Mononuclear cell (primary cell): ENCODE data around the gene LARGE2. TPM values are rescaled to one million over a fixed set of nuclear protein-coding genes. Genes with fewer than 3 reads are reported as not detected.

Experiments used
- H3K27me3 ChIP-seq: 2 replicates; pipeline ENCODE4 v1.6.0; 2011; ENCODE audit warnings: low read length, control low read depth; ENCODE audit not compliant: insufficient read depth
- H3K4me1 ChIP-seq: 2 replicates; pipeline ENCODE4 v1.5.1; 2011; ENCODE audit warnings: mild to moderate bottlenecking, low read length, control low read depth; ENCODE audit not compliant: insufficient read depth
- H3K4me3 ChIP-seq: 2 replicates; pipeline ENCODE4 v1.5.1; 2011; ENCODE audit warnings: mild to moderate bottlenecking, low read length, moderate library complexity
- H3K9me3 ChIP-seq: 2 replicates; pipeline ENCODE4 v1.5.1; 2011; ENCODE audit warnings: low read depth, mild to moderate bottlenecking, control low read depth, low read length
- total RNA-seq: library from RNA; depleted of rRNA; stranded (reverse); fragments of >200 nt; gene quantifications from one replicate; pipeline ENCODE4 v1.2.3, GENCODE V29; 2012

LARGE2 gene
- total RNA-seq: 0.94 TPM

- H3K9me3 ChIP-seq: no peaks in the 10 kb centered on the region
- H3K4me1 ChIP-seq: peaks cover 37% of the 10 kb centered on the region
- peaks cover 13% of the 10 kb centered on the region for H3K27me3 ChIP-seq
- peak within 1 kb of the TSS; percentile 39 for H3K4me3 ChIP-seq
Observed at GRCh38 chr11:45922425-45923082, at the start of gene LARGE2. TSS of gene LARGE2 (plus strand) at chr11:45922656. CDS start at chr11:45922883, 227 bp downstream.

- H3K9me3 ChIP-seq: no peaks in the 10 kb centered on the region
- H3K4me1 ChIP-seq: no peaks in the 10 kb centered on the region
- H3K27me3 ChIP-seq: no peaks in the 10 kb centered on the region
- H3K4me3 ChIP-seq: no peak overlapping the region
Observed at GRCh38 chr11:45876401-45876800, 46.1 kb upstream of the LARGE2 start.

- no peaks in the 10 kb centered on the region for H3K9me3 ChIP-seq
- no peaks in the 10 kb centered on the region for H3K27me3 ChIP-seq
- H3K4me1 ChIP-seq: no peaks in the 10 kb centered on the region
- no peak overlapping the region for H3K4me3 ChIP-seq
Observed at GRCh38 chr11:45877221-45877620, 45.2 kb upstream of the LARGE2 start.

GRCh38 chr11:45877845-45878244 is 44.6 kb upstream of the LARGE2 start:
- H3K27me3 ChIP-seq: no peaks in the 10 kb centered on the region
- H3K9me3 ChIP-seq: no peaks in the 10 kb centered on the region
- H3K4me1 ChIP-seq: no peaks in the 10 kb centered on the region
- no peak overlapping the region for H3K4me3 ChIP-seq

- peaks cover under 1% of the 10 kb centered on the region for H3K4me1 ChIP-seq
- no peak overlapping the region for H3K4me3 ChIP-seq
- H3K27me3 ChIP-seq: no peaks in the 10 kb centered on the region
- no peaks in the 10 kb centered on the region for H3K9me3 ChIP-seq
Observed at GRCh38 chr11:45879803-45880686, 42.4 kb upstream of the LARGE2 start.

GRCh38 chr11:45880772-45881570 is 41.5 kb upstream of the LARGE2 start:
- Histone ChIP-seq H3K4me3 (no peak overlapping the region), H3K4me1 (peaks cover 7% of the 10 kb centered on the region), H3K9me3 (no peaks in the 10 kb centered on the region), H3K27me3 (no peaks in the 10 kb centered on the region)

GRCh38 chr11:45881708-45882368 is 40.6 kb upstream of the LARGE2 start:
- peaks cover 2% of the 10 kb centered on the region for H3K27me3 ChIP-seq
- no peaks in the 10 kb centered on the region for H3K9me3 ChIP-seq
- H3K4me3 ChIP-seq: no peak overlapping the region
- peaks cover 8% of the 10 kb centered on the region for H3K4me1 ChIP-seq

- Histone ChIP-seq H3K4me3 (no peak overlapping the region), H3K4me1 (peaks cover 8% of the 10 kb centered on the region)
Observed at GRCh38 chr11:45884596-45885185, 37.8 kb upstream of the LARGE2 start.

GRCh38 chr11:45885274-45885920 is 37.1 kb upstream of the LARGE2 start, which contains the start of gene MAPK8IP1:
TSS of gene MAPK8IP1 (plus strand) at chr11:45885651. CDS start at chr11:45885821, 170 bp downstream.
- Histone ChIP-seq H3K4me1 (peaks cover 8% of the 10 kb centered on the region), H3K4me3 (peak within 1 kb of the TSS; percentile 23), H3K9me3 (no peaks in the 10 kb centered on the region), H3K27me3 (peaks cover 2% of the 10 kb centered on the region)

More at GRCh38 chr11:45884596-45885185, 37.8 kb upstream of the LARGE2 start:
- Histone ChIP-seq H3K27me3 (peaks cover 2% of the 10 kb centered on the region), H3K9me3 (no peaks in the 10 kb centered on the region)

GRCh38 chr11:45885921-45886721 is 36.3 kb upstream of the LARGE2 start:
- peaks cover 8% of the 10 kb centered on the region for H3K4me1 ChIP-seq
- H3K27me3 ChIP-seq: peaks cover 2% of the 10 kb centered on the region
- peak overlapping the region; percentile 23 for H3K4me3 ChIP-seq
- H3K9me3 ChIP-seq: no peaks in the 10 kb centered on the region

- no peaks in the 10 kb centered on the region for H3K9me3 ChIP-seq
Observed at GRCh38 chr11:45886816-45887520, 35.5 kb upstream of the LARGE2 start.

GRCh38 chr11:45887587-45887986 is 34.9 kb upstream of the LARGE2 start:
- Histone ChIP-seq H3K4me3 (no peak overlapping the region), H3K4me1 (peaks cover 8% of the 10 kb centered on the region), H3K27me3 (peaks cover 2% of the 10 kb centered on the region), H3K9me3 (no peaks in the 10 kb centered on the region)

More at GRCh38 chr11:45886816-45887520, 35.5 kb upstream of the LARGE2 start:
- H3K4me1 ChIP-seq: peaks cover 8% of the 10 kb centered on the region
- no peak overlapping the region for H3K4me3 ChIP-seq
- H3K27me3 ChIP-seq: peaks cover 2% of the 10 kb centered on the region
